ENCODE data around the gene ZNF423.

ZNF423 gene

GRCh38 chr16:49734331-49734730 is 121.6 kb downstream of the ZNF423 start:
- Histone ChIP-seq H3F3A (ENCODE audit: control insufficient read depth, insufficient read depth) (no peaks in the 10 kb centered on the region), H3K36me3 (ENCODE audit: control insufficient read depth, low read length) (no peaks in the 10 kb centered on the region), H3K9me3 (ENCODE audit: control insufficient read depth, insufficient read depth, low read length) (no peaks in the 10 kb centered on the region), H3K79me2 (ENCODE audit: control insufficient read depth, low read length) (no peaks in the 10 kb centered on the region), H3K4me3 (ENCODE audit: low read length) (no peak overlapping the region), H3K9me2 (replicated peaks; ENCODE audit: control insufficient read depth, low read length) (no peaks in the 10 kb centered on the region), H3K27me3 (ENCODE audit: control insufficient read depth, low read length) (no peaks in the 10 kb centered on the region), H4K20me1 (ENCODE audit: control insufficient read depth, insufficient read depth, low read depth, low read length) (no peaks in the 10 kb centered on the region), H3K27ac (ENCODE audit: low read depth, low read length) (no peak overlapping the region), H3K4me2 (ENCODE audit: low read length) (no peak overlapping the region), H3K4me1 (ENCODE audit: control insufficient read depth, low read length) (no peaks in the 10 kb centered on the region)
- TF ChIP-seq CTCF (IDR thresholded peaks at IDR 0.05; ENCODE audit: low read depth, low read length, poor library complexity, severe bottlenecking) (no peak), EZH2phosphoT487 (IDR thresholded peaks at IDR 0.05; ENCODE audit: borderline replicate concordance, low read length) (no peak)

GRCh38 chr16:49733313-49734009 is 122.5 kb downstream of the ZNF423 start:
- Histone ChIP-seq H3F3A (ENCODE audit: control insufficient read depth, insufficient read depth) (no peaks in the 10 kb centered on the region), H3K9me3 (ENCODE audit: control insufficient read depth, insufficient read depth, low read length) (no peaks in the 10 kb centered on the region), H3K79me2 (ENCODE audit: control insufficient read depth, low read length) (no peaks in the 10 kb centered on the region), H4K20me1 (ENCODE audit: control insufficient read depth, insufficient read depth, low read depth, low read length) (no peaks in the 10 kb centered on the region), H3K9me2 (replicated peaks; ENCODE audit: control insufficient read depth, low read length) (no peaks in the 10 kb centered on the region), H3K4me2 (ENCODE audit: low read length) (no peak overlapping the region), H3K4me1 (ENCODE audit: control insufficient read depth, low read length) (no peaks in the 10 kb centered on the region), H3K27ac (ENCODE audit: low read depth, low read length) (no peak overlapping the region), H3K27me3 (ENCODE audit: control insufficient read depth, low read length) (no peaks in the 10 kb centered on the region), H3K4me3 (ENCODE audit: low read length) (no peak overlapping the region), H3K36me3 (ENCODE audit: control insufficient read depth, low read length) (no peaks in the 10 kb centered on the region)
- TF ChIP-seq CTCF (IDR thresholded peaks at IDR 0.05; ENCODE audit: low read depth, low read length, poor library complexity, severe bottlenecking) = no peak
- TF ChIP-seq EZH2phosphoT487 (IDR thresholded peaks at IDR 0.05; ENCODE audit: borderline replicate concordance, low read length) = no peak

DNA sequence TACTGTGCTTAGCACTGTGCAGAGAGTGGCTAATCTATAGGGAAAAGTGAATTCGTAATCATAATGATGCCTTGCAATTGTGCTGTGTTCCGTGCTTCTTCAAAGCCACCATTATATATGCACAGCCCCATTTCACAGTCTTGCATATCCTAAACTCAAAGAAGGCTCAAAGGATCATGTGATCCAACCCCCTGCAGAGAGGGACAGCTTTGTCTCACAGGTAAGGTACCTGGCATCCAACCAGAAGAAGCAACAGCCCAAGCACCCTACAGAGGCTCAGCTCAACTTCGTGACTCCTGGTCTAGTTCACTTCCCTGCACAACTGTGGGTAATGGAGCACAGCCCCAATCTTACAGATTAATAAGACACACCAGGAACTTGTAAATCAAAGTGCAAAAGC is 124.0 kb downstream of the ZNF423 start:
- Histone ChIP-seq H3K27ac (ENCODE audit: low read depth, low read length) (no peak overlapping the region), H3K4me1 (ENCODE audit: control insufficient read depth, low read length) (no peaks in the 10 kb centered on the region), H3K27me3 (ENCODE audit: control insufficient read depth, low read length) (no peaks in the 10 kb centered on the region), H4K20me1 (ENCODE audit: control insufficient read depth, insufficient read depth, low read depth, low read length) (no peaks in the 10 kb centered on the region), H3K9me3 (ENCODE audit: control insufficient read depth, insufficient read depth, low read length) (no peaks in the 10 kb centered on the region), H3K4me3 (ENCODE audit: low read length) (no peak overlapping the region), H3K79me2 (ENCODE audit: control insufficient read depth, low read length) (no peaks in the 10 kb centered on the region), H3K36me3 (ENCODE audit: control insufficient read depth, low read length) (no peaks in the 10 kb centered on the region), H3K4me2 (ENCODE audit: low read length) (no peak overlapping the region), H3K9me2 (replicated peaks; ENCODE audit: control insufficient read depth, low read length) (no peaks in the 10 kb centered on the region), H3F3A (ENCODE audit: control insufficient read depth, insufficient read depth) (no peaks in the 10 kb centered on the region)
- no peak for TF ChIP-seq EZH2phosphoT487 (IDR thresholded peaks at IDR 0.05; ENCODE audit: borderline replicate concordance, low read length)
- no peak for TF ChIP-seq CTCF (IDR thresholded peaks at IDR 0.05; ENCODE audit: low read depth, low read length, poor library complexity, severe bottlenecking)

Measured in DOHH2 (cell line).